Osteoblast (primary cell): Measurements from ENCODE around the gene RTL10. TPM values are rescaled to one million over a fixed set of nuclear protein-coding genes. Genes with fewer than 3 reads are reported as not detected.

Source experiments
- DNase-seq: peaks from one replicate; pipeline ENCODE4 v3.0.0; 2011; ENCODE audit warnings: low spot score, mixed read lengths; ENCODE audit not compliant: insufficient read length; ENCODE audit errors: missing footprints
- H2AFZ ChIP-seq: 2 replicates; pipeline ENCODE4 v1.6.0; 2011; ENCODE audit warnings: mild to moderate bottlenecking, low read length
- H3K27ac ChIP-seq: 2 replicates; pipeline ENCODE4 v1.5.1; 2011; ENCODE audit warnings: mild to moderate bottlenecking, low read depth, low read length, moderate library complexity
- H3K27me3 ChIP-seq: 2 replicates; pipeline ENCODE4 v1.6.0; 2012; ENCODE audit warnings: mild to moderate bottlenecking, control low read depth, inconsistent platforms, low read length, moderate library complexity; ENCODE audit not compliant: insufficient read depth
- H3K36me3 ChIP-seq: 2 replicates; pipeline ENCODE4 v1.5.1; 2011; ENCODE audit warnings: mild to moderate bottlenecking, low read length, control low read depth, moderate library complexity; ENCODE audit not compliant: insufficient read depth
- H3K4me1 ChIP-seq: 2 replicates; pipeline ENCODE4 v1.5.1; 2011; ENCODE audit warnings: mild to moderate bottlenecking, low read length, control low read depth, moderate library complexity; ENCODE audit not compliant: insufficient read depth
- H3K4me2 ChIP-seq: 2 replicates; pipeline ENCODE4 v1.6.0; 2011; ENCODE audit warnings: mild to moderate bottlenecking, low read length; ENCODE audit not compliant: insufficient read depth
- H3K4me3 ChIP-seq: fragments of 200-600 bp; sonication (generic); 3 replicates; pipeline ENCODE4 v1.5.1; 2012; ENCODE audit warnings: mild to moderate bottlenecking, low read length, inconsistent platforms; ENCODE audit not compliant: insufficient read depth
- H3K79me2 ChIP-seq: 2 replicates; pipeline ENCODE4 v1.6.0; 2012; ENCODE audit warnings: mild to moderate bottlenecking, low read length, control low read depth, inconsistent platforms; ENCODE audit not compliant: insufficient read depth
- H3K9me3 ChIP-seq: 2 replicates; pipeline ENCODE4 v1.5.1; 2011; ENCODE audit warnings: low read depth, low read length, control low read depth
- H4K20me1 ChIP-seq: 2 replicates; pipeline ENCODE4 v1.6.0; 2012; ENCODE audit warnings: mild to moderate bottlenecking, low read length, control low read depth; ENCODE audit not compliant: insufficient read depth
- total RNA-seq: library from RNA; depleted of rRNA; stranded (reverse); fragments of >200 nt; gene quantifications from 2 replicates; pipeline ENCODE4 v1.2.3, GENCODE V29; 2012
- TF ChIP-seq, protein P1 (sequence below): IDR thresholded peaks from 2 replicates; pipeline ENCODE4 v1.5.1; 2011; ENCODE audit warnings: mild to moderate bottlenecking, low read depth, low read length, moderate library complexity; ENCODE audit errors: extremely low read depth

Gene RTL10
- total RNA-seq, 1 donor: 11.9 TPM

DNA sequence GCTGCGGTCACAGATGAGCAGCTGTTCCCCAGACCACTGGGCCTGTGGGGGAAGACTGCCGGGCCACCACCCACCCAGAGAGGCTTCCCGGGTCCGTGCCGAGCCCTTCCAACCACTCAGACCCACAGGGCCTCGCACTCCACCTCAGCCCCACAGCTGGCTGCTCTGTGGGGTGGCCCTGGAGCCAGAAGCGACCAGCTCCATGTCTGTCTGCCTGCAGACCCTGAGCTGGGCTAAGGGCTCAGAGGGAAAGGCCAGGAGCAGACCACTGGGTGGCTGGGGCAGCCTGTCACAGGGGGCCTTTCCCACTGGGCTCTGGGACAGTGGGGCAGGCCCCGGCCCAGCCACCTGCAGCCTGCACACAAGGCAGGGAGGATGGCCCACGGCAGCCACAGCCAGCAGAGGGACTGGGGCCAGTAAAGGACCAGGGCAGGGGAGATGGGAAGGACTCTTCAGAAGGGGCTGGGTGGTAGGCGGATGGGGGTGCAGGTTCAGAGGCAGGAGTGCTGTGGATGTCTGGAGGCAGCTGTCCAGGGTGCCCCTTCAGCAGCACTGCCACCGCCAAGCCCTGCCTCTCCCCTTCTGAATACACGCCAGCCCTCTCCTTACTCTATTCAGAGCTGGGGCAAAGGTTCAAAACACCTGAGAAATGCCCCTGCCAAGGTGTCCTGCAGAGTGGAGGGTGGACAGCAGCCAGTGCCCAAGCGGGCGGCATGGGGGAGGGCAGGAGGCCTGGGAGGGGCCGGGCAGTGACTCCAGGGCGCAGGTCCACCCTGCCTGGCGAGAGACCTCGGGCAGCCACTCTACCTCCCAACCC lies 32.2 kb downstream of the RTL10 start:
- no peaks in the 10 kb centered on the region for H4K20me1 ChIP-seq
- H3K27ac ChIP-seq: no peak overlapping the region
- no peak overlapping the region for H3K4me3 ChIP-seq
- H3K36me3 ChIP-seq: no peaks in the 10 kb centered on the region
- H3K4me1 ChIP-seq: no peaks in the 10 kb centered on the region
- H3K27me3 ChIP-seq: no peaks in the 10 kb centered on the region
- H3K4me2 ChIP-seq: no peak overlapping the region
- H2AFZ ChIP-seq: no peak overlapping the region
- TF ChIP-seq, protein P1, sequence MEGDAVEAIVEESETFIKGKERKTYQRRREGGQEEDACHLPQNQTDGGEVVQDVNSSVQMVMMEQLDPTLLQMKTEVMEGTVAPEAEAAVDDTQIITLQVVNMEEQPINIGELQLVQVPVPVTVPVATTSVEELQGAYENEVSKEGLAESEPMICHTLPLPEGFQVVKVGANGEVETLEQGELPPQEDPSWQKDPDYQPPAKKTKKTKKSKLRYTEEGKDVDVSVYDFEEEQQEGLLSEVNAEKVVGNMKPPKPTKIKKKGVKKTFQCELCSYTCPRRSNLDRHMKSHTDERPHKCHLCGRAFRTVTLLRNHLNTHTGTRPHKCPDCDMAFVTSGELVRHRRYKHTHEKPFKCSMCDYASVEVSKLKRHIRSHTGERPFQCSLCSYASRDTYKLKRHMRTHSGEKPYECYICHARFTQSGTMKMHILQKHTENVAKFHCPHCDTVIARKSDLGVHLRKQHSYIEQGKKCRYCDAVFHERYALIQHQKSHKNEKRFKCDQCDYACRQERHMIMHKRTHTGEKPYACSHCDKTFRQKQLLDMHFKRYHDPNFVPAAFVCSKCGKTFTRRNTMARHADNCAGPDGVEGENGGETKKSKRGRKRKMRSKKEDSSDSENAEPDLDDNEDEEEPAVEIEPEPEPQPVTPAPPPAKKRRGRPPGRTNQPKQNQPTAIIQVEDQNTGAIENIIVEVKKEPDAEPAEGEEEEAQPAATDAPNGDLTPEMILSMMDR: no peak
- DNase-seq: no peak
- H3K79me2 ChIP-seq: no peaks in the 10 kb centered on the region
- H3K9me3 ChIP-seq: no peaks in the 10 kb centered on the region

DNA sequence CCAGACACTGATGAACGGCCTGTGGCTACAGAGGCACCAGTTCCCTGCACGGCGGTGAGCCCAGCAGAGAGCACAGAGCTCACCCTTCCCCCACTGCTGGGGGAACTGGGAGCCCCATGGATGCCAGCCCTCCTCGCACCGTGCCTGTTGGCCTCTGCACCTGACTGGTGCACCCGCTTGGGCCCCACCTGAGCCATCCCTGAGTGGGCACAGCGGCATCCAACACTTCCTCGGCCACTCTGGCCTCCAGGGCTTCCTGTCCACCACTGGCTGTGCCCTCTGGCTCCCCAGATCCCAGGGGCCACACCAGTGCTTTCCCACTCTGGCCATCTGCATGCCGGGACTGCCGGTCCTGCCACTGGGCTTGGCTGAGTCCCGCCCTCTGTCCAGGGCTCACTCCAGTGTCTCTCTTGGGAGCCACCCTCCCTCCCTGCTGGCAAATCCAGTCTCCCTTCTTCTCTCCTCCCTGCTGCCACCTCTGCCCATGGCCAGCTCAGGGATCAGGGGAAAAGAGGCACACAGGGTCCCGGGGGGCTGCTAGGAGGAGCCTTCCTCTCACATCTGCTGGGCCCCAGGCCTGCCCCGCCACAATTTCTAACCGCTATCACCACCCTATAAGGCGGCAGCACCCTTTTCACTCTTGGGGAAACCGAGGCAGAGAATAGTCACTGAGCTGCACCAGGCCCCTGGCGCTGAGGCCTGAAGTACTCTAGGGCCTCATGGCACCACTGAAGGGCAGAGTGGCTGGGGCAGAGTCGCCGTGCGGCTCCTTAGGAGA lies 33.0 kb downstream of the RTL10 start:
- no peak for DNase-seq
- H3K4me2 ChIP-seq: no peak overlapping the region
- TF ChIP-seq, protein P1: no peak
- H3K27ac ChIP-seq: no peak overlapping the region
- H4K20me1 ChIP-seq: no peaks in the 10 kb centered on the region
- no peaks in the 10 kb centered on the region for H3K4me1 ChIP-seq
- H3K9me3 ChIP-seq: no peaks in the 10 kb centered on the region
- no peaks in the 10 kb centered on the region for H3K27me3 ChIP-seq
- no peak overlapping the region for H3K4me3 ChIP-seq
- no peak overlapping the region for H2AFZ ChIP-seq
- no peaks in the 10 kb centered on the region for H3K79me2 ChIP-seq
- H3K36me3 ChIP-seq: no peaks in the 10 kb centered on the region

DNA sequence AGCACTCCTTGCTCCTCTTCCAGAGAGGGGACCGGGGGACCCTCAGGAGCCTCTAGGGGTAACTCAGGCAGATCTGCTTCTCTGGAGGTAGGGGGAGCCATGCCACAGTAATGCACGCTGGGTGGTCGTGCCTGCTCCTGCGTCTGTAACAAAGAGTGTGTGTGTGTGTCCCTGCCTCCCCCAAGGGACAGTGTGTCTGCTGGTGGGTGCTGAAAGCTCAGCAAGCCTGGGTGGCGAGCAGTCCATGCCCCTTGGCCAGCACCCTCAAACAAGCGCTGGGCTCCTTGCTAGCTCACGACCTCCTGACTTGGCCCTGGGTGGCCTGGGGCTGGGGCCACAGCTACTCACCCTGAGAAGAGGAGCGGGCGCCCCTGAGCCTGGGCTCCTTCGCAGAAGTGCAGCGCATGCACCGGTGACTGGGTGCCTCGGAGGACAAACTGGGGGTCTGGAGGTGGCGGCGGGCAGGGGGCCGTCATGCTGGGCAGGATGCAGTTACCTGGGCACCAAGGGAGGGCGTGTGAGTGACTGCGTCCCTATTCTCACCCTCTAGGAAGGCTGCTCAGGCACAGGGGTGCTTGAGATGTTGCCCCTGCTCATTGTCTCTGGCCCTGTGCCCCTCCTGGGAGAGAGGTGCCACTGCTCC lies 33.7 kb downstream of the RTL10 start:
- H3K4me2 ChIP-seq: no peak overlapping the region
- H3K9me3 ChIP-seq: no peaks in the 10 kb centered on the region
- H3K79me2 ChIP-seq: no peaks in the 10 kb centered on the region
- no peaks in the 10 kb centered on the region for H3K4me1 ChIP-seq
- DNase-seq: peak; percentile 67
- H2AFZ ChIP-seq: no peak overlapping the region
- TF ChIP-seq, protein P1: no peak
- H3K27ac ChIP-seq: no peak overlapping the region
- no peak overlapping the region for H3K4me3 ChIP-seq
- H3K36me3 ChIP-seq: no peaks in the 10 kb centered on the region
- no peaks in the 10 kb centered on the region for H3K27me3 ChIP-seq
- H4K20me1 ChIP-seq: no peaks in the 10 kb centered on the region
